H1 (cell line): ENCODE data around the gene SYNDIG1. TPM values are rescaled to one million over a fixed set of nuclear protein-coding genes. Genes with fewer than 3 reads are reported as not detected.

Experiments used
- ASH2L ChIP-seq: fragments of 200-600, 300-600 bp; sonication (generic); IDR thresholded peaks from one replicate; pipeline ENCODE4 v1.7.1; 2017; ENCODE audit warnings: low read length
- BRCA1 ChIP-seq: IDR thresholded peaks from 2 replicates; pipeline ENCODE4 v1.6.1; 2012; ENCODE audit warnings: low read depth, low read length, improper control_type of control experiment
- HDAC6 ChIP-seq: IDR thresholded peaks from one replicate; pipeline ENCODE4 v1.7.1; 2012; ENCODE audit warnings: low read depth, mild to moderate bottlenecking, inconsistent platforms, low read length, moderate library complexity
- NRF1 ChIP-seq: IDR thresholded peaks from 2 replicates; pipeline ENCODE4 v1.6.1; 2011; ENCODE audit warnings: mild to moderate bottlenecking, low read depth, low read length, improper control_type of control experiment
- SP2 ChIP-seq: IDR thresholded peaks from 2 replicates; pipeline ENCODE4 v1.6.1; 2012; ENCODE audit warnings: mild to moderate bottlenecking, low read length, inconsistent platforms
- TCF12 ChIP-seq: IDR thresholded peaks from 2 replicates; pipeline ENCODE4 v1.6.1; 2011; ENCODE audit warnings: low read depth, mild to moderate bottlenecking, low read length
- polyA plus RNA-seq, 7 experiments: library from polyadenylated mRNA; depleted of rRNA in 3 of 7; stranded (reverse) in 5 of 7; unstranded in 2 of 7; fragments of >200 nt in 5 of 7; fragments of 200-250 nt in 2 of 7; gene quantifications; 1 replicate in 5 of 7; 2 replicates in 1 of 7; 4 replicates in 1 of 7; pipeline versions ENCODE4 v1.2.1 to v1.2.3, GENCODE V29; 2011 to 2013; ENCODE audit warnings: missing spikeins in 2 of 7, mixed read lengths in 2 of 7
- total RNA-seq: library from RNA; stranded (reverse); fragmentation: NEBNext Ultra II Directional; extraction: Animal tissue kit (Norgen Biotek cat#: 25700); gene quantifications from 2 replicates; pipeline ENCODE4 v1.2.1, GENCODE V29; 2021
- TF ChIP-seq, protein P1 (sequence below): fragments of 300-600 bp; sonication (generic); IDR thresholded peaks from 2 replicates; pipeline ENCODE4 v1.7.1; 2012; ENCODE audit warnings: low read length, moderate library complexity, mild to moderate bottlenecking, inconsistent platforms; ENCODE audit not compliant: insufficient replicate concordance
- TF ChIP-seq, protein P2 (sequence below): IDR thresholded peaks from 2 replicates; pipeline ENCODE4 v1.6.1; 2012; ENCODE audit warnings: low read length, inconsistent platforms

The SYNDIG1 gene
- total and polyA plus RNA-seq, 2 of the 8 experiments (the other 6 are each of a cell fraction or from before 2014, with no cell fraction given) = 6.5 to 7.8 TPM

DNA sequence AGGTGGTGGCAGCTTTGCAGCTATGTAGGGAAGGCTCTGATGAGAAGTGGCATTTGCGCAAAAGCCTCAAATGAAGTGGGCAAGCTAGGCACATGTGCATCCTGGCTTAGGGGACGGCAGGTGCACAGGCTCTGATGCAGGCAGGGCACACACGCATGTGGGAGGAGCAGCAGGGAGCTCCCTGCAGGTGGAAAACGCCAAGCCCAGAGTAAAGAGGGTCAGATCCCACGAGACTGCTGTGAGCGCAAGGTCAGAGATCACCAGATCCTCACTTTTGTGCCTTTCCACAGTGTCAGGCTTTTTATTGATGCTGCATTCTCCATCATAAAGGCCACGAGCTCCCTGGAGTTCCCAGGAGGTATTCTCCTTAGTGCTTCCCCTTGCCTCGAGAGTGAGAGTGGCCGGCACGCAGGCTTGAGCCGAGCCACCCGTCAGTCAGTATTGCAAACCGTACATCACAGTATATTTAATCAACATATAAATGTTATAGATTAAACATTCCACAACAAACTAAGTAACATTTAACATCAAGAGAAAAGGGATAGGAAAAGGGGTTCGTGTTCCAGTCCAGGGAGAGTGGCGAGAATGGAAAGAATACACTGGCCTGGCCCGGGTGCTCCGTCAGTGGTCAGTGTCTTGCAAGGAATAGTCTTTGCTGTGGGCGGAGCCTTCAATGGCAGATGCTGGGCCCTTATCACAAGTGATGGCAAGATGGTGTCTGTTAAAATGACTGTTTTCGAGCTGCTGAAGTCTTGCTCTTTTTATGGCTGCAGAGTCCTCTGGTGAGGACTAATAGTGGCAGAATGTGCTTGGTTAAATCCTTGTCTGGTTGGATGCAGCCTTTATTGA lies 109.4 kb downstream of the SYNDIG1 start (continued):
- TF ChIP-seq, protein P1, sequence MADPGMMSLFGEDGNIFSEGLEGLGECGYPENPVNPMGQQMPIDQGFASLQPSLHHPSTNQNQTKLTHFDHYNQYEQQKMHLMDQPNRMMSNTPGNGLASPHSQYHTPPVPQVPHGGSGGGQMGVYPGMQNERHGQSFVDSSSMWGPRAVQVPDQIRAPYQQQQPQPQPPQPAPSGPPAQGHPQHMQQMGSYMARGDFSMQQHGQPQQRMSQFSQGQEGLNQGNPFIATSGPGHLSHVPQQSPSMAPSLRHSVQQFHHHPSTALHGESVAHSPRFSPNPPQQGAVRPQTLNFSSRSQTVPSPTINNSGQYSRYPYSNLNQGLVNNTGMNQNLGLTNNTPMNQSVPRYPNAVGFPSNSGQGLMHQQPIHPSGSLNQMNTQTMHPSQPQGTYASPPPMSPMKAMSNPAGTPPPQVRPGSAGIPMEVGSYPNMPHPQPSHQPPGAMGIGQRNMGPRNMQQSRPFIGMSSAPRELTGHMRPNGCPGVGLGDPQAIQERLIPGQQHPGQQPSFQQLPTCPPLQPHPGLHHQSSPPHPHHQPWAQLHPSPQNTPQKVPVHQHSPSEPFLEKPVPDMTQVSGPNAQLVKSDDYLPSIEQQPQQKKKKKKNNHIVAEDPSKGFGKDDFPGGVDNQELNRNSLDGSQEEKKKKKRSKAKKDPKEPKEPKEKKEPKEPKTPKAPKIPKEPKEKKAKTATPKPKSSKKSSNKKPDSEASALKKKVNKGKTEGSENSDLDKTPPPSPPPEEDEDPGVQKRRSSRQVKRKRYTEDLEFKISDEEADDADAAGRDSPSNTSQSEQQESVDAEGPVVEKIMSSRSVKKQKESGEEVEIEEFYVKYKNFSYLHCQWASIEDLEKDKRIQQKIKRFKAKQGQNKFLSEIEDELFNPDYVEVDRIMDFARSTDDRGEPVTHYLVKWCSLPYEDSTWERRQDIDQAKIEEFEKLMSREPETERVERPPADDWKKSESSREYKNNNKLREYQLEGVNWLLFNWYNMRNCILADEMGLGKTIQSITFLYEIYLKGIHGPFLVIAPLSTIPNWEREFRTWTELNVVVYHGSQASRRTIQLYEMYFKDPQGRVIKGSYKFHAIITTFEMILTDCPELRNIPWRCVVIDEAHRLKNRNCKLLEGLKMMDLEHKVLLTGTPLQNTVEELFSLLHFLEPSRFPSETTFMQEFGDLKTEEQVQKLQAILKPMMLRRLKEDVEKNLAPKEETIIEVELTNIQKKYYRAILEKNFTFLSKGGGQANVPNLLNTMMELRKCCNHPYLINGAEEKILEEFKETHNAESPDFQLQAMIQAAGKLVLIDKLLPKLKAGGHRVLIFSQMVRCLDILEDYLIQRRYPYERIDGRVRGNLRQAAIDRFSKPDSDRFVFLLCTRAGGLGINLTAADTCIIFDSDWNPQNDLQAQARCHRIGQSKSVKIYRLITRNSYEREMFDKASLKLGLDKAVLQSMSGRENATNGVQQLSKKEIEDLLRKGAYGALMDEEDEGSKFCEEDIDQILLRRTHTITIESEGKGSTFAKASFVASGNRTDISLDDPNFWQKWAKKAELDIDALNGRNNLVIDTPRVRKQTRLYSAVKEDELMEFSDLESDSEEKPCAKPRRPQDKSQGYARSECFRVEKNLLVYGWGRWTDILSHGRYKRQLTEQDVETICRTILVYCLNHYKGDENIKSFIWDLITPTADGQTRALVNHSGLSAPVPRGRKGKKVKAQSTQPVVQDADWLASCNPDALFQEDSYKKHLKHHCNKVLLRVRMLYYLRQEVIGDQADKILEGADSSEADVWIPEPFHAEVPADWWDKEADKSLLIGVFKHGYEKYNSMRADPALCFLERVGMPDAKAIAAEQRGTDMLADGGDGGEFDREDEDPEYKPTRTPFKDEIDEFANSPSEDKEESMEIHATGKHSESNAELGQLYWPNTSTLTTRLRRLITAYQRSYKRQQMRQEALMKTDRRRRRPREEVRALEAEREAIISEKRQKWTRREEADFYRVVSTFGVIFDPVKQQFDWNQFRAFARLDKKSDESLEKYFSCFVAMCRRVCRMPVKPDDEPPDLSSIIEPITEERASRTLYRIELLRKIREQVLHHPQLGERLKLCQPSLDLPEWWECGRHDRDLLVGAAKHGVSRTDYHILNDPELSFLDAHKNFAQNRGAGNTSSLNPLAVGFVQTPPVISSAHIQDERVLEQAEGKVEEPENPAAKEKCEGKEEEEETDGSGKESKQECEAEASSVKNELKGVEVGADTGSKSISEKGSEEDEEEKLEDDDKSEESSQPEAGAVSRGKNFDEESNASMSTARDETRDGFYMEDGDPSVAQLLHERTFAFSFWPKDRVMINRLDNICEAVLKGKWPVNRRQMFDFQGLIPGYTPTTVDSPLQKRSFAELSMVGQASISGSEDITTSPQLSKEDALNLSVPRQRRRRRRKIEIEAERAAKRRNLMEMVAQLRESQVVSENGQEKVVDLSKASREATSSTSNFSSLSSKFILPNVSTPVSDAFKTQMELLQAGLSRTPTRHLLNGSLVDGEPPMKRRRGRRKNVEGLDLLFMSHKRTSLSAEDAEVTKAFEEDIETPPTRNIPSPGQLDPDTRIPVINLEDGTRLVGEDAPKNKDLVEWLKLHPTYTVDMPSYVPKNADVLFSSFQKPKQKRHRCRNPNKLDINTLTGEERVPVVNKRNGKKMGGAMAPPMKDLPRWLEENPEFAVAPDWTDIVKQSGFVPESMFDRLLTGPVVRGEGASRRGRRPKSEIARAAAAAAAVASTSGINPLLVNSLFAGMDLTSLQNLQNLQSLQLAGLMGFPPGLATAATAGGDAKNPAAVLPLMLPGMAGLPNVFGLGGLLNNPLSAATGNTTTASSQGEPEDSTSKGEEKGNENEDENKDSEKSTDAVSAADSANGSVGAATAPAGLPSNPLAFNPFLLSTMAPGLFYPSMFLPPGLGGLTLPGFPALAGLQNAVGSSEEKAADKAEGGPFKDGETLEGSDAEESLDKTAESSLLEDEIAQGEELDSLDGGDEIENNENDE = no peak
- no peak for TF ChIP-seq ASH2L
- TF ChIP-seq BRCA1 = no peak
- TF ChIP-seq TCF12 = no peak
- TF ChIP-seq HDAC6 = no peak
- no peak for TF ChIP-seq NRF1
- TF ChIP-seq, protein P2, sequence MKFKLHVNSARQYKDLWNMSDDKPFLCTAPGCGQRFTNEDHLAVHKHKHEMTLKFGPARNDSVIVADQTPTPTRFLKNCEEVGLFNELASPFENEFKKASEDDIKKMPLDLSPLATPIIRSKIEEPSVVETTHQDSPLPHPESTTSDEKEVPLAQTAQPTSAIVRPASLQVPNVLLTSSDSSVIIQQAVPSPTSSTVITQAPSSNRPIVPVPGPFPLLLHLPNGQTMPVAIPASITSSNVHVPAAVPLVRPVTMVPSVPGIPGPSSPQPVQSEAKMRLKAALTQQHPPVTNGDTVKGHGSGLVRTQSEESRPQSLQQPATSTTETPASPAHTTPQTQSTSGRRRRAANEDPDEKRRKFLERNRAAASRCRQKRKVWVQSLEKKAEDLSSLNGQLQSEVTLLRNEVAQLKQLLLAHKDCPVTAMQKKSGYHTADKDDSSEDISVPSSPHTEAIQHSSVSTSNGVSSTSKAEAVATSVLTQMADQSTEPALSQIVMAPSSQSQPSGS = no peak
- no peak for TF ChIP-seq SP2
